Calu3 (cell line): ENCODE results near the gene TRMT6. TPM values are rescaled to one million over a fixed set of nuclear protein-coding genes. Genes with fewer than 3 reads are reported as not detected.

Experiments used
- BruUV-seq: library from RNA; stranded (reverse); fragments of 400-500 nt; replicated peaks from 2 replicates; lab custom pipeline; 2021; lab: Mats Ljungman, UMichigan
- CTCF ChIA-PET: fragments of 300-600 bp; sonication (Branson Sonifier 250); formaldehyde crosslinking; loops from one replicate; lab custom pipeline; 2022; ENCODE audit warnings: antibody characterized with exemption; lab: Charles Lee
- DNase-seq: peaks from one replicate; pipeline ENCODE4 v3.0.0; 2022
- H3K27ac Mint-ChIP-seq: one replicate; pipeline ENCODE4 v1.8.0; 2022; ENCODE audit warnings: mixed read lengths; ENCODE audit not compliant: unreplicated experiment
- H3K27me3 Mint-ChIP-seq: one replicate; pipeline ENCODE4 v1.8.0; 2022; ENCODE audit warnings: mixed read lengths; ENCODE audit not compliant: unreplicated experiment
- H3K36me3 Mint-ChIP-seq: one replicate; pipeline ENCODE4 v1.8.0; 2022; ENCODE audit warnings: mild to moderate bottlenecking, moderate library complexity, mixed read lengths; ENCODE audit not compliant: insufficient read depth, unreplicated experiment
- H3K4me1 Mint-ChIP-seq: one replicate; pipeline ENCODE4 v1.8.0; 2022; ENCODE audit warnings: mild to moderate bottlenecking, low read depth, mixed read lengths; ENCODE audit not compliant: unreplicated experiment
- H3K4me3 Mint-ChIP-seq: one replicate; pipeline ENCODE4 v1.8.0; 2022; ENCODE audit warnings: mild to moderate bottlenecking, low read depth, moderate library complexity, mixed read lengths; ENCODE audit not compliant: unreplicated experiment
- H3K9me3 Mint-ChIP-seq: one replicate; pipeline ENCODE4 v1.8.0; 2022; ENCODE audit warnings: low read depth, mixed read lengths; ENCODE audit not compliant: unreplicated experiment
- intact Hi-C: fragments of 100-400 bp; cut with micrococcal nuclease; formaldehyde crosslinking; loops from one replicate; pipeline ENCODE4 v1.10.0; 2022; ENCODE audit not compliant: unreplicated experiment
- total RNA-seq: library from RNA; stranded (reverse); gene quantifications from 2 replicates; pipeline ENCODE4 v1.2.3, GENCODE V29; 2022
- TF ChIP-seq, protein P1 (sequence below): fragments of 200-600 bp; IDR thresholded peaks from one replicate; pipeline ENCODE4 v1.8.0; 2022; ENCODE audit warnings: antibody characterized with exemption; ENCODE audit not compliant: unreplicated experiment

The TRMT6 gene
- total RNA-seq, 1 experiment from 2014 or later = 14.2 TPM

DNA sequence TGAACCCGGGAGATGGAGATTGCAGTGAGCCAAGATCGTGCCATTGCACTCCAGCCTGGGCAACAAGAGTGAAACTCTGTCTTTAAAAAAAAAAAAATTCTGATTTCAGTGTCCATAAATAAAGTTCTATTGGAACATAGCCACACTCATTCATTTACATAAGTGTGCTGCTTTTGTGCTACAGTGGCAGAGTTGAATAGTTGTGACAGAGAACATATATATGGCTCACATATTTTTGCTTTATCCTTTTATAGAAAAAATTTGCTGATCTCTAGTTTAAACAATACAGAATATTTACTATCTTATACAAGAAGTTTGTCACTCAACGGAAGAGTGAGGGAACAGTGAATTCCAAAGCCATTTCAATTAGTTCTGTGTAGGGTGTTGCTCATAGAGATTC, 18.1 kb upstream of the TRMT6 start:
- Mint-ChIP-seq H3K4me1 (peaks cover 16% of the 10 kb centered on the region), H3K4me3 (no peak overlapping the region), H3K27ac (no peak overlapping the region), H3K27me3 (no peaks in the 10 kb centered on the region), H3K36me3 (no peaks in the 10 kb centered on the region), H3K9me3 (no peaks in the 10 kb centered on the region)
- BruUV-seq = no TSS peak
- no peak for DNase-seq
- TF ChIP-seq, protein P1, sequence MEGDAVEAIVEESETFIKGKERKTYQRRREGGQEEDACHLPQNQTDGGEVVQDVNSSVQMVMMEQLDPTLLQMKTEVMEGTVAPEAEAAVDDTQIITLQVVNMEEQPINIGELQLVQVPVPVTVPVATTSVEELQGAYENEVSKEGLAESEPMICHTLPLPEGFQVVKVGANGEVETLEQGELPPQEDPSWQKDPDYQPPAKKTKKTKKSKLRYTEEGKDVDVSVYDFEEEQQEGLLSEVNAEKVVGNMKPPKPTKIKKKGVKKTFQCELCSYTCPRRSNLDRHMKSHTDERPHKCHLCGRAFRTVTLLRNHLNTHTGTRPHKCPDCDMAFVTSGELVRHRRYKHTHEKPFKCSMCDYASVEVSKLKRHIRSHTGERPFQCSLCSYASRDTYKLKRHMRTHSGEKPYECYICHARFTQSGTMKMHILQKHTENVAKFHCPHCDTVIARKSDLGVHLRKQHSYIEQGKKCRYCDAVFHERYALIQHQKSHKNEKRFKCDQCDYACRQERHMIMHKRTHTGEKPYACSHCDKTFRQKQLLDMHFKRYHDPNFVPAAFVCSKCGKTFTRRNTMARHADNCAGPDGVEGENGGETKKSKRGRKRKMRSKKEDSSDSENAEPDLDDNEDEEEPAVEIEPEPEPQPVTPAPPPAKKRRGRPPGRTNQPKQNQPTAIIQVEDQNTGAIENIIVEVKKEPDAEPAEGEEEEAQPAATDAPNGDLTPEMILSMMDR = no peak
- intact Hi-C loops = no loop called here
- CTCF ChIA-PET = no interaction called here

DNA sequence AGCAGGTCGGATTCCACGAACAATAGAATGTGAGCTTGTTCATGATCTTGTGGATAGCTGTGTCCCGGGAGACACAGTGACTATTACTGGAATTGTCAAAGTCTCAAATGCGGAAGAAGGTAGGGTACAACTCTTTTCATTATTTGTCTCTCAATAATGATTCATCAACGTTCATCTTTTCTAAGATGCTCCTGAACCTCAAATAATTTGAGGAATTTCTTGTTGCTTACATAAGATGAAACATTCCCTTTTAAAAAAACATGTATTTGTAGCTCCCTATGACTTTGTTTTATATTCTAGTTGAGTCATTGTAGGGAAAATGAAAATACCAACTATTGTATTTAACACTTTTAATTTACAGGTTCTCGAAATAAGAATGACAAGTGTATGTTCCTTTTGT, 17.1 kb upstream of the TRMT6 start:
- no peak overlapping the region for H3K27ac Mint-ChIP-seq
- DNase-seq = no peak
- peaks cover 16% of the 10 kb centered on the region for H3K4me1 Mint-ChIP-seq
- TF ChIP-seq, protein P1 = no peak
- no TSS peak for BruUV-seq
- CTCF ChIA-PET = interaction anchor here (0.6 kb wide), 1 partner anchor 482 kb away, joined by 3 read pairs; no protein-coding TSS in a partner anchor
- H3K36me3 Mint-ChIP-seq = peaks cover 4% of the 10 kb centered on the region
- H3K9me3 Mint-ChIP-seq = no peaks in the 10 kb centered on the region
- no peak overlapping the region for H3K4me3 Mint-ChIP-seq
- H3K27me3 Mint-ChIP-seq = no peaks in the 10 kb centered on the region
- intact Hi-C loops = no loop called here

DNA sequence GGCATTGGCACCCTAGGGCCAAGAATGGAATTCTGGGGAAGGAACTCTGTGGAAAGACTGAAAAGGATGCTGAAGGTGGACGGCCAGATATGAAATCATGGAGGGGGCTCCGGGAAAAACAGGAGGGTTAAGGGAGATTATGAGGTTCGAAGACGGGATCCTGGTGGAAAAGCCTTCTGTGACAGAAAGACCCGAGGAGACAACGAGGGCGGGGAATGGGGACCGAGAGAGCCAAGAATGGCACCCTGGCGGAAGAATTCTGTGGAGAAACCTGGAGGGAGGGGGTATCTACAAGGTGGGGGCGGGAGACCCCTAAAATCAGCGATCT, 426 bp downstream of the TRMT6 start:
- peak overlapping the region; percentile 97 for H3K4me3 Mint-ChIP-seq
- peak overlapping the region; percentile 94 for H3K27ac Mint-ChIP-seq
- no peak for DNase-seq
- TF ChIP-seq, protein P1 = no peak
- H3K27me3 Mint-ChIP-seq = no peaks in the 10 kb centered on the region
- intact Hi-C loops = no loop called here
- peaks cover 41% of the 10 kb centered on the region for H3K36me3 Mint-ChIP-seq
- BruUV-seq = no TSS peak
- CTCF ChIA-PET = no interaction called here
- H3K9me3 Mint-ChIP-seq = no peaks in the 10 kb centered on the region
- peaks cover 13% of the 10 kb centered on the region for H3K4me1 Mint-ChIP-seq

DNA sequence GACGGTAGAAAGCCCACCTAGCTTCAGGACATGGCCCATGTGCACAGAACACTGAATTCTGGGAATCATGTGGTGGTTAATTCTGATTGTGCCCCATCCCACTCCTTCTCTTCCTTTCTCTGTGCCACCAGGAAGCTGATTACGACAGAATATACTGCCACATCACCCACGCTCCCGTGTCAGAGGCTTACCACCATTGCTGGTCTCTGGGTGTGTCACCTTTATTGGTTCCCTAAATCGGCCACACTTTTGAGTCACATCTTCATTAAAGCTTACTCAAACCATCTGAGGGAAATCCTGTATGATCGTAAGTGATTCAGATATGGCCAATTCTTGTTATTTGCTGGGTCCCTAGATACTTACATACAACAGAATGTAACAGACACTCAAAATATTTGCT, 3.1 kb downstream of the TRMT6 start:
- TF ChIP-seq, protein P1 = no peak
- CTCF ChIA-PET = no interaction called here
- BruUV-seq = no TSS peak
- no peak for DNase-seq
- no peaks in the 10 kb centered on the region for H3K27me3 Mint-ChIP-seq
- H3K4me3 Mint-ChIP-seq = no peak overlapping the region
- H3K9me3 Mint-ChIP-seq = no peaks in the 10 kb centered on the region
- H3K4me1 Mint-ChIP-seq = peaks cover 10% of the 10 kb centered on the region
- intact Hi-C loops = no loop called here
- H3K36me3 Mint-ChIP-seq = peaks cover 56% of the 10 kb centered on the region
- H3K27ac Mint-ChIP-seq = no peak overlapping the region
